Measurements from ENCODE around the gene HSPA1A. TPM values are rescaled to one million over a fixed set of nuclear protein-coding genes. Genes with fewer than 3 reads are reported as not detected.

HSPA1A gene
- total RNA-seq (100 to 1,000 TPM; 202 to 679 (median 259) TPM), polyA plus RNA-seq (100 to 1,000 TPM; 113 to 166 TPM)
- long read RNA-seq, donor 1, transcript HSPA1A-201 (1 exons, 2,483 nt): major isoform, 200 of 201 reads
- long read RNA-seq, donor 1, partial matches to known transcripts: 0 of 201 reads
- long read RNA-seq, donor 1, other reads (novel, unspliced or antisense): 1 of 201 reads
- long read RNA-seq, donor 2, transcript HSPA1A-201 (1 exons, 2,483 nt): major isoform, 181 of 181 reads
- long read RNA-seq, donor 2, partial matches to known transcripts: 0 of 181 reads
- long read RNA-seq, donor 2, other reads (novel, unspliced or antisense): 0 of 181 reads
- long read RNA-seq, donor 3, transcript HSPA1A-201 (1 exons, 2,483 nt): major isoform, 232 of 233 reads
- long read RNA-seq, donor 3, partial matches to known transcripts: 0 of 233 reads
- long read RNA-seq, donor 3, other reads (novel, unspliced or antisense): 1 of 233 reads

GRCh38 chr6:31815025-31815838, at the start of gene HSPA1A, which contains the start of gene HSPA1L:
TSS of gene HSPA1A (plus strand) at chr6:31815543. CDS start at chr6:31815757, 214 bp downstream.
TSS of gene HSPA1L (minus strand) at chr6:31815283. CDS start at chr6:31811972, 3,311 bp downstream.
- no peaks in the 10 kb centered on the region for H3K9me3 ChIP-seq
- peaks cover 7 to 43% (median 30%) of the 10 kb centered on the region in 9 donors for H3K4me1 ChIP-seq
- 1 to 2% methylated on average over 55 to 56 of the region's 56 CpGs for WGBS, 2 donors
- H3K36me3 ChIP-seq: no peaks in the 10 kb centered on the region
- ATAC-seq: peak; percentile 84 to 94 (median 90)
- no peaks in the 10 kb centered on the region for H3K27me3 ChIP-seq
- H3K27ac ChIP-seq: peak within 1 kb of the TSS; percentile 95 to 100 (median 99)
- H3K4me3 ChIP-seq: peak within 1 kb of the TSS; percentile 52 to 71 (median 64)
- intact Hi-C loops (cut with DNase I): no loop called here
- TF ChIP-seq, protein P1, sequence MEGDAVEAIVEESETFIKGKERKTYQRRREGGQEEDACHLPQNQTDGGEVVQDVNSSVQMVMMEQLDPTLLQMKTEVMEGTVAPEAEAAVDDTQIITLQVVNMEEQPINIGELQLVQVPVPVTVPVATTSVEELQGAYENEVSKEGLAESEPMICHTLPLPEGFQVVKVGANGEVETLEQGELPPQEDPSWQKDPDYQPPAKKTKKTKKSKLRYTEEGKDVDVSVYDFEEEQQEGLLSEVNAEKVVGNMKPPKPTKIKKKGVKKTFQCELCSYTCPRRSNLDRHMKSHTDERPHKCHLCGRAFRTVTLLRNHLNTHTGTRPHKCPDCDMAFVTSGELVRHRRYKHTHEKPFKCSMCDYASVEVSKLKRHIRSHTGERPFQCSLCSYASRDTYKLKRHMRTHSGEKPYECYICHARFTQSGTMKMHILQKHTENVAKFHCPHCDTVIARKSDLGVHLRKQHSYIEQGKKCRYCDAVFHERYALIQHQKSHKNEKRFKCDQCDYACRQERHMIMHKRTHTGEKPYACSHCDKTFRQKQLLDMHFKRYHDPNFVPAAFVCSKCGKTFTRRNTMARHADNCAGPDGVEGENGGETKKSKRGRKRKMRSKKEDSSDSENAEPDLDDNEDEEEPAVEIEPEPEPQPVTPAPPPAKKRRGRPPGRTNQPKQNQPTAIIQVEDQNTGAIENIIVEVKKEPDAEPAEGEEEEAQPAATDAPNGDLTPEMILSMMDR (IDR thresholded peaks at IDR 0.05): no peak
- DNase-seq: peak; percentile 92 to 98

DNA sequence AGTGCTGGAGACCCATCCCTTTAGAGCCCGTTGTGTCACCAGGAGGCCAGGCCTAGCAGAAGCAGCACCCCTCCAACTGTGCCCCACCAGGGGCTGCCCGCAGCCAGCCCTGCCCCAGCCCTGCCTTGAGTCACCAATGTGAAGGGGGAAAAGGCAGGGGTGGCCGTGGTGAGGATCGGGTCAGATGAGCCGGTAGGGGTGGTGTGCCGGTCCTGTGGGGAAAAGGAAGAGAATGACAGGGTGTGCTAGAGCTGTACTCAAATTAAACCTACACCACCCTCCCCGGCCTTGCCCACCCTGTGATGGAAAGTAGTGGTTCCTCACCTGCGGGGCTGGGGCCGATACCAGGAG, 49.8 kb upstream of the HSPA1A start:
- WGBS, 2 donors: 89 to 92% methylated on average over 9 of the region's 9 CpGs
- intact Hi-C loops (cut with DNase I): loop anchor here in 4 of 10 donors (5.0 to 10.0 kb wide), 3 partner anchors 38 to 83 kb away; partner anchors contain the start of genes DDAH2 (in 3 of the 4) and LY6G5C (in 2 of the 4)
- Histone ChIP-seq H3K36me3 (peaks cover 0 to 12% (median 0%) of the 10 kb centered on the region in 9 donors), H3K4me3 (no peak overlapping the region), H3K27me3 (no peaks in the 10 kb centered on the region), H3K9me3 (no peaks in the 10 kb centered on the region), H3K4me1 (peaks cover 0 to 26% (median 12%) of the 10 kb centered on the region in 9 donors), H3K27ac (no peak overlapping the region)
- ATAC-seq: no peak
- no peak for DNase-seq
- TF ChIP-seq, protein P1 (IDR thresholded peaks at IDR 0.05): no peak

DNA sequence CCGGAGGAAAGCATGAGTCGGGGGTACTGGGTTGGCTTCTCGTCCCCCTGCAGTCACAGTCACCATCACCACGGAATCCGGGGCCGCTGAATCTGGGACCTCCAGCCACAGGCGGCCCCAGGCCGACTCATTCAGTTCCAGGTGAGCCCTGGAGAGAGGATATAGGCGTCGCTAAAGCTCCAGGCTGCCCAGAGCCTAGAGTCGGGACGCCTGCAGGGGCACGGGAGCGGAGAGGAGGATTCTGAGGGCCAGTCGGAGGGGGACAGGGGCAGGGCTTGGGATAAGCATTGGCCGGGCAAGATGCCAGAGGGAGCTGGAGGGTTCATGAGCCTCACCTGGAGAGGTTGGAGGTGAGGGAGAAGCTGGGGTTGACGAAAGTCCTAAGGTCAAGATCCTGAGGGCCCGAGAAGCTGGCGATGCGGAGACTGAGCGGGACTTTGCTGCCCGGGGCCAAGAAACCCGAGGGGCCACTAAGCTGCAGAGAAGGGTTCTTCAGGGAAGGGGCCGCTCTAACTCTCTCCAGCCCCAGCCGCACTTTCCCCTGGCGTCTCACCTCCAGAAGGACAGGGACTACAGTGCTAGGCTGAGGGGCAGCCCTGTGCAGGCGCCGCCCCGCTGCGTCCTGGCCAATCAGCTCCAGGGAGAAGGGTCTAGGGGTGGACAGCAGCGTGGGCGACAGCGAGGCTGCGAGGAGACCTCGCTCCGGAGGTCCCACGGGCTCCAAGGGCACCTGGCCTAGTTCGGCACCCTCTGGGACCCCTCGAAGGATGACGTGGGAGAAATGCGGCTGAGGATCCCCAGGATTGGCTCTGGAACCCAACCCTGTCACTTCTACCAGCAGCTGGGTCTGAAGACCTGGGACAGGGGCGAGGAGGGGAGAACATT, 49.2 kb upstream of the HSPA1A start:
- WGBS, 2 donors: 56% methylated on average over 42 of the region's 42 CpGs
- DNase-seq: no peak
- Histone ChIP-seq H3K27ac (no peak overlapping the region), H3K4me1 (peaks cover 0 to 26% (median 12%) of the 10 kb centered on the region in 9 donors), H3K9me3 (no peaks in the 10 kb centered on the region), H3K36me3 (peaks cover 0 to 12% (median 0%) of the 10 kb centered on the region in 9 donors), H3K27me3 (no peaks in the 10 kb centered on the region), H3K4me3 (peak overlapping the region in 6 of 10 donors; percentile 3 to 43 (median 24))
- intact Hi-C loops (cut with DNase I): loop anchor here in 4 of 10 donors (5.0 to 10.0 kb wide), 3 partner anchors 39 to 84 kb away; partner anchors contain the start of genes DDAH2 (in 3 of the 4) and LY6G5C (in 2 of the 4)
- TF ChIP-seq, protein P1 (IDR thresholded peaks at IDR 0.05): no peak
- peak in 3 of 8 donors; percentile 30 to 48 (median 47) for ATAC-seq

Data from heart right ventricle (tissue), 16 donors.